ENCODE measurements around the gene ACTL10.

Gene ACTL10

GRCh38 chr20:33649201-33649681 is 17.5 kb upstream of the ACTL10 start:
- no peak for DNase-seq

- no peak for DNase-seq
Observed at GRCh38 chr20:33650111-33650752, 16.5 kb upstream of the ACTL10 start.

- no peak for DNase-seq
Observed at GRCh38 chr20:33650753-33651561, 15.8 kb upstream of the ACTL10 start.

GRCh38 chr20:33651562-33652048 is 15.1 kb upstream of the ACTL10 start:
- no peak for DNase-seq

- peak; percentile 71 for DNase-seq
Observed at GRCh38 chr20:33653218-33653899, 13.4 kb upstream of the ACTL10 start.

- DNase-seq, result no peak
Observed at GRCh38 chr20:33653900-33654596, 12.7 kb upstream of the ACTL10 start.

GRCh38 chr20:33654680-33655161 is 12.0 kb upstream of the ACTL10 start:
- DNase-seq, result no peak

- no peak for DNase-seq
Observed at GRCh38 chr20:33655164-33655563, 11.6 kb upstream of the ACTL10 start.

GRCh38 chr20:33656010-33656782 is 10.5 kb upstream of the ACTL10 start:
- DNase-seq, result no peak

- no peak for DNase-seq
Observed at GRCh38 chr20:33656783-33657703, 9.7 kb upstream of the ACTL10 start.

GRCh38 chr20:33657704-33658095 is 9.0 kb upstream of the ACTL10 start:
- no peak for DNase-seq

- DNase-seq, result no peak
Observed at GRCh38 chr20:33658510-33658909, 8.2 kb upstream of the ACTL10 start.

- DNase-seq, result no peak
Observed at GRCh38 chr20:33658929-33659328, 7.8 kb upstream of the ACTL10 start.

- no peak for DNase-seq
Observed at GRCh38 chr20:33659341-33660034, 7.3 kb upstream of the ACTL10 start.

GRCh38 chr20:33660035-33660684 is 6.6 kb upstream of the ACTL10 start:
- DNase-seq, result no peak

GRCh38 chr20:33660685-33661058 is 6.1 kb upstream of the ACTL10 start:
- no peak for DNase-seq

- DNase-seq, result no peak
Observed at GRCh38 chr20:33662172-33662571, 4.6 kb upstream of the ACTL10 start, which contains the start of gene C20orf144. TSS of gene C20orf144 (plus strand) at chr20:33662327. CDS start at chr20:33662346, 19 bp downstream.

GRCh38 chr20:33663161-33664084 is 3.3 kb upstream of the ACTL10 start:
- peak; percentile 82 for DNase-seq

Measured in EL (cell line).